ENCODE results near the gene MORN1. TPM values are rescaled to one million over a fixed set of nuclear protein-coding genes. Genes with fewer than 3 reads are reported as not detected.

MORN1 gene
- total and polyA plus RNA-seq, 10 of the 15 experiments (the other 5 are each of a cell fraction or from before 2014, with no cell fraction given): 0.76 to 7.9 (median 5.5) TPM

DNA sequence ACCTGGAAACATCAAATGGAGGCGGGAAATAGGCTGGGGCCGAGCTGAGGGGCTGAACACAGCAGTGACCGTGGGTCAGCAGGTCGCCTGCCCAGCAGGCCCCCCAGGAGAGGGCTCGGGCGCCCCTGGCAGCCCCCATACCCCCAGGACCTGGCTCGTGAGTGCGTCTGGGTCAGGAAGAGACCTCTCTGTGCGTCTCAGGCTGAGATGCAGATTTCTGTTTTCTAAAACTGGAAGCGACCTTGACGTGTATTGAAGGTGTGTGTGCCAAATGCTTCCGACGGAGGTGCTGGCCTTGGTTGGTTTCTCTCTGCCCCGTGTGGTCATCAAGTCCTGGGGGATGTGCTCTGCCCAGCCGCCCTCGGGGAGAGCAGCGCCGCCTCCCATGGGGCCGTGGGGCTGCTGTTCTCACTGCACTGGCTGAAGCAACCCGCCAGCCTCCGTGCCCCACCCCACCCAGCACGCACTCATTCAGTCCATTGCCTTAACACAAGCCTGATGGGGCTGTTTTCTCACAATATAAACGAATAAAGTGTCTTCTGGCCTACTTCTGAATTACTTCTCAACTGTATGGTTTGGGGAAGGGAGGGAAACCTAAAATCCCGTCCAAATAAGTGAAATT, 13.6 kb upstream of the MORN1 start:
- DNase-seq (ENCODE audit: low read depth, low spot score): no peak
- BruUV-seq (replicated peaks): TSS peak; percentile 57
- SMC1A ChIA-PET (ENCODE audit: uncharacterized antibody, unreplicated experiment): no interaction called here
- in situ Hi-C loops (cut with MboI) (no loop called here), intact Hi-C loops (cut with micrococcal nuclease; ENCODE audit: unreplicated experiment) (no loop called here)
- WGBS (ENCODE audit: insufficient coverage, insufficient replicate concordance, low lambda C conversion rate, missing lambda C conversion rate): 90% methylated on average over 23 of the region's 24 CpGs
- Histone ChIP-seq H2AFZ (ENCODE audit: control insufficient read depth, low read depth, low read length) (no peak overlapping the region), H3K9ac (ENCODE audit: control insufficient read depth, insufficient read depth, low read length) (no peak overlapping the region), H3K27ac (ENCODE audit: control insufficient read depth, insufficient read depth) (no peak overlapping the region), H3K79me2 (ENCODE audit: control insufficient read depth, insufficient read depth, low read length) (no peaks in the 10 kb centered on the region), H3K27me3 (replicated peaks in 1 of 2; ENCODE audit: control insufficient read depth in 2 of 2, insufficient read depth in 2 of 2, low read length in 1 of 2) (no peaks in the 10 kb centered on the region), H3K4me3 (no peak overlapping the region), H3K4me1 (ENCODE audit: control insufficient read depth, insufficient read depth, low read length) (no peaks in the 10 kb centered on the region), H3K36me3 (ENCODE audit: control insufficient read depth in 2 of 2, insufficient read depth in 2 of 2, low read length in 1 of 2) (peaks cover 12 to 23% of the 10 kb centered on the region in 2 experiments), H3K4me2 (ENCODE audit: control insufficient read depth, insufficient read depth) (no peak overlapping the region), H4K20me1 (ENCODE audit: control insufficient read depth, insufficient read depth) (no peaks in the 10 kb centered on the region), H3K9me3 (replicated peaks; ENCODE audit: control insufficient read depth, insufficient read depth, low read length) (no peaks in the 10 kb centered on the region)
- CTCF ChIA-PET: no interaction called here
- RAD21 ChIA-PET (ENCODE audit: unreplicated experiment): no interaction called here
- POLR2A ChIA-PET: no interaction called here
- peak; percentile 59 for TF ChIP-seq POLR2A (IDR thresholded peaks at IDR 0.05; ENCODE audit: low read depth, low read length)
- TF ChIP-seq, protein P1, sequence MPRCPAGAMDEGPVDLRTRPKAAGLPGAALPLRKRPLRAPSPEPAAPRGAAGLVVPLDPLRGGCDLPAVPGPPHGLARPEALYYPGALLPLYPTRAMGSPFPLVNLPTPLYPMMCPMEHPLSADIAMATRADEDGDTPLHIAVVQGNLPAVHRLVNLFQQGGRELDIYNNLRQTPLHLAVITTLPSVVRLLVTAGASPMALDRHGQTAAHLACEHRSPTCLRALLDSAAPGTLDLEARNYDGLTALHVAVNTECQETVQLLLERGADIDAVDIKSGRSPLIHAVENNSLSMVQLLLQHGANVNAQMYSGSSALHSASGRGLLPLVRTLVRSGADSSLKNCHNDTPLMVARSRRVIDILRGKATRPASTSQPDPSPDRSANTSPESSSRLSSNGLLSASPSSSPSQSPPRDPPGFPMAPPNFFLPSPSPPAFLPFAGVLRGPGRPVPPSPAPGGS (IDR thresholded peaks at IDR 0.05; ENCODE audit: borderline replicate concordance, insufficient read depth, low read depth, low read length, poor library complexity, severe bottlenecking): no peak
- no peak for TF ChIP-seq KAT2A (conservative IDR thresholded peaks at IDR 0.05; ENCODE audit: control insufficient read depth, low read depth, low read length)
- no peak for ATAC-seq
- no peak for FAIRE-seq

DNA sequence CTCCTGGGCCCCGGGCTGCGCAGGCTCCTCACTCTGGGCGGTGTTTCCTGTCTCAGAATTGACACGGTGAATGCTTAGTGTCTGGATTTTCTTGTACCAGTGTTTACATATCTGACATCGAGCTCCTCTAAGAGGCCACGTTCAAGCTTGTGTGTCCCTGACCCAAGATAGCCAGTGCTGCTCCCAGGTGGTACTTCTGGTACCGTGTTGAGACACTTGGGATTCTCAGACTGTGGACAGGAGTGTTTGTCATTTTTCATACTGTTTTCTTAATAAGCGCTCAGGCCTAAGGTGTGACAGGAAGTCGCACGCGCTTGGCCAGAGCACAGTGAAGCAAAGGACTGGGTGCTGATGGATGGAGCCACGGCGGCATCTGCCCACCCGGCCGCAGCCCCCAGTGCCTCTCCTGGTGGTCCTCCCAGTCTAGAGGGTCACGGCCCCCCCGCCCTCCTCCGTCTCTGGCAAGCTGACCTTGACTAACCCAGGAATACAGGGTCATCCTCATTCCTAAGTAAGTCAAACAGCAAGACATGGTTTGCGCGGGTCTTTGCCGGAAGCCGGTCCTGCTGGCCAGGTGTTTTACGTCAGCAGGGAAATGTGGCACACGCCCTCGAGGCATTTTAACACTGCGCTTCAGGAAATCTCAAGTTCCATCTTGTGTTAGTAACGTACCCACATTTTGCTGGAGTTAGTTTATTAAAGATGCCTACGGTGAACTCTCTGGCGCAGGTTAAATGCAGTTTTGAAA, 13.0 kb upstream of the MORN1 start:
- Histone ChIP-seq H3K4me2 (ENCODE audit: control insufficient read depth, insufficient read depth) (no peak overlapping the region), H3K27me3 (replicated peaks in 1 of 2; ENCODE audit: control insufficient read depth in 2 of 2, insufficient read depth in 2 of 2, low read length in 1 of 2) (no peaks in the 10 kb centered on the region), H3K4me3 (no peak overlapping the region), H2AFZ (ENCODE audit: control insufficient read depth, low read depth, low read length) (no peak overlapping the region), H3K36me3 (ENCODE audit: control insufficient read depth in 2 of 2, insufficient read depth in 2 of 2, low read length in 1 of 2) (peaks cover 12 to 28% of the 10 kb centered on the region in 2 experiments), H4K20me1 (ENCODE audit: control insufficient read depth, insufficient read depth) (no peaks in the 10 kb centered on the region), H3K9ac (ENCODE audit: control insufficient read depth, insufficient read depth, low read length) (no peak overlapping the region), H3K4me1 (ENCODE audit: control insufficient read depth, insufficient read depth, low read length) (no peaks in the 10 kb centered on the region), H3K27ac (ENCODE audit: control insufficient read depth, insufficient read depth) (no peak overlapping the region), H3K79me2 (ENCODE audit: control insufficient read depth, insufficient read depth, low read length) (no peaks in the 10 kb centered on the region), H3K9me3 (replicated peaks; ENCODE audit: control insufficient read depth, insufficient read depth, low read length) (no peaks in the 10 kb centered on the region)
- in situ Hi-C loops (cut with MboI) (no loop called here), intact Hi-C loops (cut with micrococcal nuclease; ENCODE audit: unreplicated experiment) (no loop called here)
- TF ChIP-seq, protein P2, sequence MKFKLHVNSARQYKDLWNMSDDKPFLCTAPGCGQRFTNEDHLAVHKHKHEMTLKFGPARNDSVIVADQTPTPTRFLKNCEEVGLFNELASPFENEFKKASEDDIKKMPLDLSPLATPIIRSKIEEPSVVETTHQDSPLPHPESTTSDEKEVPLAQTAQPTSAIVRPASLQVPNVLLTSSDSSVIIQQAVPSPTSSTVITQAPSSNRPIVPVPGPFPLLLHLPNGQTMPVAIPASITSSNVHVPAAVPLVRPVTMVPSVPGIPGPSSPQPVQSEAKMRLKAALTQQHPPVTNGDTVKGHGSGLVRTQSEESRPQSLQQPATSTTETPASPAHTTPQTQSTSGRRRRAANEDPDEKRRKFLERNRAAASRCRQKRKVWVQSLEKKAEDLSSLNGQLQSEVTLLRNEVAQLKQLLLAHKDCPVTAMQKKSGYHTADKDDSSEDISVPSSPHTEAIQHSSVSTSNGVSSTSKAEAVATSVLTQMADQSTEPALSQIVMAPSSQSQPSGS (IDR thresholded peaks at IDR 0.05; ENCODE audit: low read length): no peak
- TF ChIP-seq POLR2A (IDR thresholded peaks at IDR 0.05; ENCODE audit: low read depth, low read length) (peak; percentile 23; the same call in 1 of the 2 replicates), DPF2 (IDR thresholded peaks at IDR 0.05) (no peak)
- POLR2A ChIA-PET: no interaction called here
- 90% methylated on average over 29 of the region's 29 CpGs for WGBS (ENCODE audit: insufficient coverage, insufficient replicate concordance, low lambda C conversion rate, missing lambda C conversion rate)
- RAD21 ChIA-PET (ENCODE audit: unreplicated experiment): no interaction called here
- ATAC-seq (no peak), FAIRE-seq (no peak), DNase-seq (ENCODE audit: low read depth, low spot score) (no peak)
- CTCF ChIA-PET: interaction anchor here (0.7 kb wide), 1 partner anchor 61 kb away, joined by 3 read pairs; no protein-coding TSS in a partner anchor
- SMC1A ChIA-PET (ENCODE audit: uncharacterized antibody, unreplicated experiment): no interaction called here
- no TSS peak for BruUV-seq (replicated peaks)

Measured in GM12878 (cell line).